H9 (cell line): ENCODE data around the gene ANKIB1. TPM values are rescaled to one million over a fixed set of nuclear protein-coding genes. Genes with fewer than 3 reads are reported as not detected.

Source experiments
- DNase-seq: peaks from one replicate; pipeline ENCODE4 v3.0.0-alpha.2; 2017
- H2AFZ ChIP-seq: one replicate; pipeline ENCODE4 v1.6.1; 2013; ENCODE audit warnings: mild to moderate bottlenecking, low read length, control low read depth, moderate library complexity
- H2AK5ac ChIP-seq: 2 replicates; pipeline ENCODE4 v1.6.1; 2013; ENCODE audit warnings: low read length, control low read depth, mixed read lengths; ENCODE audit not compliant: insufficient read length
- H2BK120ac ChIP-seq: one replicate; pipeline ENCODE4 v1.6.1; 2013; ENCODE audit warnings: low read depth, mild to moderate bottlenecking, low read length, control low read depth, inconsistent platforms; ENCODE audit not compliant: poor library complexity, severe bottlenecking
- H2BK12ac ChIP-seq: 2 replicates; pipeline ENCODE4 v1.6.1; 2013; ENCODE audit warnings: low read length, control low read depth, mixed read lengths, low read depth; ENCODE audit not compliant: insufficient read length
- H2BK15ac ChIP-seq: 2 replicates; pipeline ENCODE4 v1.6.1; 2013; ENCODE audit warnings: low read depth, low read length, control low read depth
- H2BK20ac ChIP-seq: one replicate; pipeline ENCODE4 v1.6.1; 2013; ENCODE audit warnings: low read depth, mild to moderate bottlenecking, low read length, control low read depth, inconsistent platforms; ENCODE audit not compliant: poor library complexity, severe bottlenecking
- H2BK5ac ChIP-seq: 2 replicates; pipeline ENCODE4 v1.6.1; 2013; ENCODE audit warnings: low read length, control low read depth, mixed read lengths; ENCODE audit not compliant: insufficient read length
- H3K14ac ChIP-seq: 2 replicates; pipeline ENCODE4 v1.6.1; 2013; ENCODE audit warnings: low read length, control low read depth; ENCODE audit not compliant: insufficient read depth
- H3K18ac ChIP-seq: 2 replicates; pipeline ENCODE4 v1.6.1; 2013; ENCODE audit warnings: low read depth, mild to moderate bottlenecking, mixed read lengths, low read length, control low read depth; ENCODE audit not compliant: insufficient read length
- H3K23ac ChIP-seq: 2 replicates; pipeline ENCODE4 v1.6.1; 2013; ENCODE audit warnings: low read length, control low read depth, mixed read lengths, low read depth; ENCODE audit not compliant: insufficient read length
- H3K23me2 ChIP-seq: 2 replicates; pipeline ENCODE4 v1.6.1; 2013; ENCODE audit warnings: low read depth, mild to moderate bottlenecking, mixed read lengths, low read length, control low read depth; ENCODE audit not compliant: insufficient read length, poor library complexity, severe bottlenecking
- H3K27ac ChIP-seq: 2 replicates; pipeline ENCODE4 v1.5.1; 2013; ENCODE audit warnings: low read length, control low read depth, mixed read lengths, low read depth; ENCODE audit not compliant: insufficient read length
- H3K27me3 ChIP-seq: 2 replicates; pipeline ENCODE4 v1.6.1; 2013; ENCODE audit warnings: low read length, control low read depth, inconsistent platforms; ENCODE audit not compliant: insufficient read depth
- H3K4ac ChIP-seq: 2 replicates; pipeline ENCODE4 v1.6.1; 2013; ENCODE audit warnings: low read depth, mild to moderate bottlenecking, control low read depth, inconsistent platforms, low read length, moderate library complexity
- H3K4me1 ChIP-seq: 2 replicates; pipeline ENCODE4 v1.6.1; 2013; ENCODE audit warnings: low read length, control low read depth, inconsistent platforms; ENCODE audit not compliant: insufficient read depth
- H3K4me2 ChIP-seq: 2 replicates; pipeline ENCODE4 v1.6.1; 2013; ENCODE audit warnings: low read length, control low read depth, mixed read lengths; ENCODE audit not compliant: insufficient read length, insufficient read depth
- H3K56ac ChIP-seq: 2 replicates; pipeline ENCODE4 v1.6.1; 2013; ENCODE audit warnings: low read depth, mild to moderate bottlenecking, mixed read lengths, low read length, control low read depth; ENCODE audit not compliant: insufficient read length
- H3K79me1 ChIP-seq: 2 replicates; pipeline ENCODE4 v1.6.1; 2013; ENCODE audit warnings: low read depth, mild to moderate bottlenecking, moderate library complexity, low read length, control low read depth, inconsistent platforms; ENCODE audit not compliant: insufficient read depth, poor library complexity, severe bottlenecking
- H3K79me2 ChIP-seq: 2 replicates; pipeline ENCODE4 v1.6.1; 2013; ENCODE audit warnings: low read length, control low read depth, inconsistent platforms; ENCODE audit not compliant: insufficient read depth
- H3K9ac ChIP-seq: 2 replicates; pipeline ENCODE4 v1.6.1; 2013; ENCODE audit warnings: low read length, control low read depth, mixed read lengths; ENCODE audit not compliant: insufficient read length; ENCODE audit errors: extremely low read depth
- H3K9me3 ChIP-seq: one replicate; pipeline ENCODE4 v1.6.1; 2013; ENCODE audit warnings: low read depth, low read length, inconsistent platforms; ENCODE audit not compliant: control insufficient read depth
- H3T11ph ChIP-seq: one replicate; pipeline ENCODE4 v1.6.1; 2013; ENCODE audit warnings: mild to moderate bottlenecking, low read length, control low read depth, inconsistent platforms
- H4K20me1 ChIP-seq: one replicate; pipeline ENCODE4 v1.6.1; 2013; ENCODE audit not compliant: control insufficient read depth, insufficient read length, insufficient read depth
- H4K5ac ChIP-seq: 2 replicates; pipeline ENCODE4 v1.6.1; 2013; ENCODE audit warnings: low read depth, mild to moderate bottlenecking, mixed read lengths, low read length, control low read depth; ENCODE audit not compliant: insufficient read length
- H4K8ac ChIP-seq: replicated peaks from 2 replicates; pipeline ENCODE4 v1.6.1; 2013; ENCODE audit warnings: low read length, control low read depth, mixed read lengths, low read depth; ENCODE audit not compliant: insufficient read length
- H4K91ac ChIP-seq: 2 replicates; pipeline ENCODE4 v1.6.1; 2013; ENCODE audit warnings: low read depth, mild to moderate bottlenecking, moderate library complexity, mixed read lengths, low read length, control low read depth; ENCODE audit not compliant: insufficient read length
- H3K27ac Mint-ChIP-seq, 3 experiments: 2 replicates in 2 of 3; 3 replicates in 1 of 3; pipeline ENCODE4 v1.8.0; 2020 to 2021; ENCODE audit warnings: mixed read lengths in 3 of 3, mild to moderate bottlenecking in 1 of 3, moderate library complexity in 1 of 3
- H3K27me3 Mint-ChIP-seq: 2 replicates; pipeline ENCODE4 v1.8.0; 2021; ENCODE audit warnings: low read depth, mild to moderate bottlenecking, moderate library complexity, mixed read lengths
- H3K36me3 Mint-ChIP-seq, 3 experiments: 2 replicates in 2 of 3; 3 replicates in 1 of 3; pipeline ENCODE4 v1.8.0; 2020 to 2021; ENCODE audit warnings: low read depth in 3 of 3, mixed read lengths in 3 of 3; ENCODE audit not compliant: insufficient read depth in 1 of 3
- H3K4me1 Mint-ChIP-seq, 2 experiments: 2 replicates each; pipeline ENCODE4 v1.8.0; 2020; ENCODE audit warnings: mixed read lengths in 2 of 2
- H3K4me3 Mint-ChIP-seq, 2 experiments: 2 replicates in 1 of 2; 3 replicates in 1 of 2; pipeline ENCODE4 v1.8.0; 2020 to 2021; ENCODE audit warnings: mild to moderate bottlenecking in 2 of 2, mixed read lengths in 2 of 2, moderate library complexity in 1 of 2
- H3K9me3 Mint-ChIP-seq, 2 experiments: 2 replicates in 1 of 2; 3 replicates in 1 of 2; pipeline ENCODE4 v1.8.0; 2020; ENCODE audit warnings: mild to moderate bottlenecking in 2 of 2, mixed read lengths in 2 of 2, moderate library complexity in 1 of 2
- CTCF ChIP-seq: fragments of 200-600 bp; sonication (generic); conservative IDR thresholded peaks from 3 replicates; pipeline ENCODE4 v1.8.0; 2021; ENCODE audit warnings: antibody characterized with exemption, mild to moderate bottlenecking
- WGBS: extraction: QIAGEN DNeasy Blood & Tissue Kit; methylation state at CpG from one replicate; pipeline ENCODE4 v1.1.7; 2013; ENCODE audit warnings: missing lambda C conversion rate, low lambda C conversion rate, mixed read lengths; ENCODE audit not compliant: insufficient read length; ENCODE audit errors: extremely low coverage; 5-methylcytosine and 5-hydroxymethylcytosine counted together
- total RNA-seq: library from RNA; stranded (reverse); gene quantifications from 2 replicates; pipeline ENCODE4 v1.2.1, GENCODE V29; 2021

Gene ANKIB1
- total RNA-seq, 1 experiment from 2014 or later: 42.0 TPM

DNA sequence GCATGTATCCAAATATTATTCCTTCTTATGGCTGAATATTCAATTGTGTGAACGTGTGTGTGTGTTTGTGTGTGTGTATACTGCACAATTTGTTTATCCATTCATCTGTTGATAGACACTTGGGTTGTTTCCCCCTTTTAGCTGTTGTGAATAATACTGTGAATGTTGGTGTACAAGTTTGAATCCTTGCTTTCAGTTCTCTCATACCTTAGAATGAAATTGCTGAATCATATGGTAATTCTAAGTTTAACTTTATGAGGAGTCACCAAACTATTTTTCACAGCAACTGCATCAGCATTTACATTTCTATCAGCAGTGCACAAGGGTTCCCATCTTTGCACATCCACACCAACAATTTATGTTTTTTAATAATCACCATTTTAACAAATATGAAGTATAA, 114.6 kb downstream of the ANKIB1 start:
- H2BK5ac ChIP-seq: no peak overlapping the region
- H2AK5ac ChIP-seq: no peak overlapping the region
- H3K4me1 ChIP-seq: no peaks in the 10 kb centered on the region
- no peak overlapping the region for H3K14ac ChIP-seq
- no peaks in the 10 kb centered on the region for H3K79me2 ChIP-seq
- H3K4me3 Mint-ChIP-seq: no peak overlapping the region
- H3K4me1 Mint-ChIP-seq: no peaks in the 10 kb centered on the region
- no peak overlapping the region for H4K8ac ChIP-seq
- no CpG with 5 or more reads among the region's 1 CpG for WGBS
- no peak for TF ChIP-seq CTCF
- H2BK20ac ChIP-seq: no peak overlapping the region
- H3K27me3 Mint-ChIP-seq: no peaks in the 10 kb centered on the region
- H3K9ac ChIP-seq: no peak overlapping the region
- no peak overlapping the region for H4K91ac ChIP-seq
- no peak overlapping the region for H3K18ac ChIP-seq
- no peak overlapping the region for H2BK15ac ChIP-seq
- no peak overlapping the region for H2AFZ ChIP-seq
- no peak overlapping the region for H3K4me2 ChIP-seq
- no peak overlapping the region for H3K56ac ChIP-seq
- H3T11ph ChIP-seq: no peak overlapping the region
- peaks cover 5 to 30% (median 7%) of the 10 kb centered on the region in 3 experiments; a peak in 6 of 7 replicates for H3K36me3 Mint-ChIP-seq
- no peak overlapping the region for H3K27ac Mint-ChIP-seq
- DNase-seq: no peak
- H2BK120ac ChIP-seq: no peak overlapping the region
- H3K27me3 ChIP-seq: no peaks in the 10 kb centered on the region
- no peaks in the 10 kb centered on the region for H4K20me1 ChIP-seq
- H4K5ac ChIP-seq: no peak overlapping the region
- H2BK12ac ChIP-seq: no peak overlapping the region
- no peak overlapping the region for H3K4ac ChIP-seq
- H3K9me3 Mint-ChIP-seq: no peaks in the 10 kb centered on the region
- H3K23me2 ChIP-seq: no peaks in the 10 kb centered on the region
- H3K9me3 ChIP-seq: no peaks in the 10 kb centered on the region
- H3K23ac ChIP-seq: no peak overlapping the region
- H3K79me1 ChIP-seq: no peaks in the 10 kb centered on the region
- H3K27ac ChIP-seq: no peak overlapping the region
